Adrenal gland (tissue), 12 donors: ENCODE data around the gene LCK. TPM values are rescaled to one million over a fixed set of nuclear protein-coding genes. Genes with fewer than 3 reads are reported as not detected.

Source experiments
- DNase-seq, 7 donors: peaks; one replicate each; pipeline ENCODE4 v3.0.0-alpha.2; 2019 to 2020
- H3K27ac ChIP-seq, 5 donors: fragments of 200-600 bp; sonication (generic) in 4 of 5; 1 replicate in 3 of 5; 2 replicates in 2 of 5; pipeline versions ENCODE4 v1.5.1 to v1.8.0; 2016 to 2020; ENCODE audit warnings: mild to moderate bottlenecking in 1 of 5
- H3K27me3 ChIP-seq: fragments of 200-600 bp; 2 replicates; pipeline ENCODE4 v1.8.0; 2021
- H3K36me3 ChIP-seq, 2 donors: fragments of 200-600 bp; replicated peaks in 1 of 2; 1 replicate in 1 of 2; 2 replicates in 1 of 2; pipeline versions ENCODE4 v1.5.1 to v1.8.0; 2018 to 2022
- H3K4me1 ChIP-seq, 2 donors: fragments of 200-600 bp; replicated peaks in 1 of 2; 1 replicate in 1 of 2; 2 replicates in 1 of 2; pipeline versions ENCODE4 v1.5.1 to v1.8.0; 2018 to 2021
- H3K4me3 ChIP-seq, 4 donors: fragments of 200-600 bp; sonication (generic) in 3 of 4; one replicate each; pipeline ENCODE4 v1.5.1; 2016 to 2018
- H3K9me3 ChIP-seq, 3 donors: fragments of 200-600 bp; sonication (generic) in 1 of 3; replicated peaks in 1 of 3; 1 replicate in 2 of 3; 2 replicates in 1 of 3; pipeline versions ENCODE4 v1.5.1 to v1.8.0; 2016 to 2021
- POLR2A ChIP-seq, 2 donors: fragments of 450-650 bp; IDR thresholded peaks; one replicate each; pipeline ENCODE4 v1.6.1; 2017; ENCODE audit warnings: antibody characterized with exemption in 2 of 2, mild to moderate bottlenecking in 2 of 2, moderate library complexity in 1 of 2
- WGBS, 4 donors: extraction: QIAGEN DNeasy Blood & Tissue Kit in 2 of 4; methylation state at CpG; one replicate each; pipeline versions ENCODE4 v1.1.5 to v1.1.7; 2013 to 2017; 5-methylcytosine and 5-hydroxymethylcytosine counted together
- intact Hi-C, 2 donors: fragments of 100-400 bp; cut with DNase I; formaldehyde crosslinking; loops; one replicate each; pipeline versions ENCODE4 v1.14.1 to v1.15.0; 2022 to 2023
- polyA plus RNA-seq, 3 donors: library from polyadenylated mRNA; stranded (reverse); fragments of 200-250 nt in 2 of 3; fragments of 350-450 nt in 1 of 3; fragmentation: Illumina TruSeq in 1 of 3; extraction: RNeasy Lipid Tissue Mini Kit (QIAGEN cat#74804) in 1 of 3; gene quantifications; one replicate each; pipeline ENCODE4 v1.2.3, GENCODE V29; 2013 to 2014
- total RNA-seq, 9 donors: library from RNA; depleted of rRNA in 4 of 9; stranded (reverse); fragments of >200 nt in 4 of 9; fragments of 120-200 nt in 1 of 9; fragmentation: NEBNext Ultra II Directional in 1 of 9; extraction: Animal tissue kit (Norgen Biotek cat#: 25700) in 1 of 9; gene quantifications; one replicate each; pipeline versions ENCODE4 v1.1.0 to v1.2.4, GENCODE V29; 2013 to 2023
- TF ChIP-seq, protein P1 (sequence below), 6 experiments: fragments of 450-650 bp in 4 of 6; fragments of 200-600 bp in 2 of 6; sonication (generic) in 1 of 6; IDR thresholded peaks; 1 replicate in 5 of 6; 2 replicates in 1 of 6; pipeline versions ENCODE4 v1.5.1 to v1.8.0; 2016 to 2021; ENCODE audit warnings: antibody characterized with exemption in 6 of 6, mild to moderate bottlenecking in 2 of 6, moderate library complexity in 1 of 6
- donor health status: healthy with polysubstance abuse.
- donor health status: Bipolar disorder and iron deficiency.
- donor health status: DM: yes; HTN: yes; CAD: no.
- donor health status: DM: no; HTN: no; CAD: no.
- donor health status: DM: no; HTN: no; CAD: no.
- donor health status: DM: yes; HTN: yes; CAD: no.

LCK gene
- total and polyA plus RNA-seq, 12 donors = 0.30 to 2.9 (median 1.8) TPM

DNA sequence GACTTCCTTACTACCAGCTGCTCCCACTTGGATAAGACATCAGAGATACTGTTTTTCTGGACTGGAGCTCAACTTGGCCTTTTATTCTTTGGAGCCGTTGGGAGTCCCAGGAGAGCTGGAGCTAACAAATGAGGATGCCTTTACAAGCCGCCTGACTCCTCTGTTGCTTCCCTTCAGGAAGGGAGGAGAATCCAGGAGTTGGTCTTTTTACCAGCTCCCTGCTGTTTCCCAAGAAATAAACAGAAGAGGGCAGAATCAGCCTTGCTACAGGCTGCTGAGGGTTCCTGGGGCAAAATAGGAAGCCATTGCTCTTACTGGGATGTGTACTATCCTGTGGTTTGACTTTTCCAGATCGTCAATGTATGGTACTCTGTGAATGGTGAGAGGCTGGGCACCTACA, 27.4 kb upstream of the LCK start:
- Histone ChIP-seq H3K27ac (peak overlapping the region in 3 of 5 donors; percentile 57 to 90 (median 87)), H3K27me3 (no peaks in the 10 kb centered on the region), H3K9me3 (no peaks in the 10 kb centered on the region), H3K36me3 (peaks cover 0 to 62% of the 10 kb centered on the region in 2 donors), H3K4me3 (no peak overlapping the region), H3K4me1 (peaks cover 21 to 31% of the 10 kb centered on the region in 2 donors)
- intact Hi-C loops = no loop called here
- DNase-seq = no peak
- TF ChIP-seq, protein P1, sequence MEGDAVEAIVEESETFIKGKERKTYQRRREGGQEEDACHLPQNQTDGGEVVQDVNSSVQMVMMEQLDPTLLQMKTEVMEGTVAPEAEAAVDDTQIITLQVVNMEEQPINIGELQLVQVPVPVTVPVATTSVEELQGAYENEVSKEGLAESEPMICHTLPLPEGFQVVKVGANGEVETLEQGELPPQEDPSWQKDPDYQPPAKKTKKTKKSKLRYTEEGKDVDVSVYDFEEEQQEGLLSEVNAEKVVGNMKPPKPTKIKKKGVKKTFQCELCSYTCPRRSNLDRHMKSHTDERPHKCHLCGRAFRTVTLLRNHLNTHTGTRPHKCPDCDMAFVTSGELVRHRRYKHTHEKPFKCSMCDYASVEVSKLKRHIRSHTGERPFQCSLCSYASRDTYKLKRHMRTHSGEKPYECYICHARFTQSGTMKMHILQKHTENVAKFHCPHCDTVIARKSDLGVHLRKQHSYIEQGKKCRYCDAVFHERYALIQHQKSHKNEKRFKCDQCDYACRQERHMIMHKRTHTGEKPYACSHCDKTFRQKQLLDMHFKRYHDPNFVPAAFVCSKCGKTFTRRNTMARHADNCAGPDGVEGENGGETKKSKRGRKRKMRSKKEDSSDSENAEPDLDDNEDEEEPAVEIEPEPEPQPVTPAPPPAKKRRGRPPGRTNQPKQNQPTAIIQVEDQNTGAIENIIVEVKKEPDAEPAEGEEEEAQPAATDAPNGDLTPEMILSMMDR (IDR thresholded peaks at IDR 0.05) = no peak
- no peak for TF ChIP-seq POLR2A (IDR thresholded peaks at IDR 0.05)
- WGBS, 4 donors = 48 to 76% (median 70%) methylated on average over 3 of the region's 3 CpGs

DNA sequence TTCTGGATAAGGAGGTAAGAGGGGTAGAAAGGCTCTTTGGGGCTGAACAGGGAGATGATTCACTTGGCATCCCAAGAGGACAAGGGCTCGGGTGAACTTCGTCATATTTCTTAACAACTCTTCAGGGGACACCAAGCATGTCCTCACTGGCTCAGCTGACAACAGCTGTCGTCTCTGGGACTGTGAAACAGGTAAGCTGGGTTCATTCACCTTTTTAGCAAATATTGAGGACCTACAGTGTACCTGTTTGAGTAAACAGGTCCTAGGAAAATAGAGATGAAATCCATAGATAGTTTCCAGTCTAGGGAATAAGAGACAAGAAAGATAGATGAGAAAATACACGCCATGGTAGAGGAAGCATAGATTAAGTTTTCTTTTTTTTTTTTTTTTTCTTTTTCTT, 26.8 kb upstream of the LCK start:
- Histone ChIP-seq H3K27me3 (no peaks in the 10 kb centered on the region), H3K36me3 (peaks cover 0 to 66% of the 10 kb centered on the region in 2 donors), H3K4me3 (no peak overlapping the region), H3K9me3 (no peaks in the 10 kb centered on the region), H3K4me1 (peaks cover 21 to 31% of the 10 kb centered on the region in 2 donors), H3K27ac (no peak overlapping the region)
- TF ChIP-seq POLR2A (IDR thresholded peaks at IDR 0.05) = no peak
- TF ChIP-seq, protein P1 (IDR thresholded peaks at IDR 0.05) = no peak
- no peak for DNase-seq
- WGBS, 4 donors = 67 to 91% (median 77%) methylated on average over 4 of the region's 4 CpGs
- intact Hi-C loops = no loop called here

DNA sequence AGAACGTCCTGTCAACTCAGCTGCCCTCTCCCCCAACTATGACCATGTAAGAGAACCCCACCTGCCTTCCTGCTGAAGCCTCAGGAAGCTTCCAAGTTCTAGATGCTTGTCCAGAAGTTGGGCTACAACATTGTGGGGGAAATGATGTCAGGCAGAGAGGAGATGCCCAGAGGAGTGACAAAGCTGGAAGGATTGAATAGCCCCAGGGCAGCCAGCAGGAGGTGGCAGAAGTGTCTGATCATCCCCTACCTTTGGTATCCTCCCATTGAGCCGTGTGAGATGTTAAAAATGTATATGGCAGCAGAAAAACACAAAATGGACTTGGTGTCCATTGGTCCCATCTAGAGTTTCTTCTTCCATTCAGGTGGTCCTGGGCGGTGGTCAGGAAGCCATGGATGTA, 22.3 kb upstream of the LCK start:
- H3K27me3 ChIP-seq = no peaks in the 10 kb centered on the region
- TF ChIP-seq, protein P1 (IDR thresholded peaks at IDR 0.05) = no peak
- no peak for TF ChIP-seq POLR2A (IDR thresholded peaks at IDR 0.05)
- H3K36me3 ChIP-seq = peaks cover 0 to 87% of the 10 kb centered on the region in 2 donors
- intact Hi-C loops = no loop called here
- H3K9me3 ChIP-seq = no peaks in the 10 kb centered on the region
- H3K4me3 ChIP-seq = no peak overlapping the region
- H3K27ac ChIP-seq = peak overlapping the region in 1 of 5 donors; percentile 10
- peaks cover 3 to 9% of the 10 kb centered on the region in 2 donors for H3K4me1 ChIP-seq
- DNase-seq = no peak
- 68 to 73% (median 70%) methylated on average over 3 of the region's 3 CpGs for WGBS, 4 donors

DNA sequence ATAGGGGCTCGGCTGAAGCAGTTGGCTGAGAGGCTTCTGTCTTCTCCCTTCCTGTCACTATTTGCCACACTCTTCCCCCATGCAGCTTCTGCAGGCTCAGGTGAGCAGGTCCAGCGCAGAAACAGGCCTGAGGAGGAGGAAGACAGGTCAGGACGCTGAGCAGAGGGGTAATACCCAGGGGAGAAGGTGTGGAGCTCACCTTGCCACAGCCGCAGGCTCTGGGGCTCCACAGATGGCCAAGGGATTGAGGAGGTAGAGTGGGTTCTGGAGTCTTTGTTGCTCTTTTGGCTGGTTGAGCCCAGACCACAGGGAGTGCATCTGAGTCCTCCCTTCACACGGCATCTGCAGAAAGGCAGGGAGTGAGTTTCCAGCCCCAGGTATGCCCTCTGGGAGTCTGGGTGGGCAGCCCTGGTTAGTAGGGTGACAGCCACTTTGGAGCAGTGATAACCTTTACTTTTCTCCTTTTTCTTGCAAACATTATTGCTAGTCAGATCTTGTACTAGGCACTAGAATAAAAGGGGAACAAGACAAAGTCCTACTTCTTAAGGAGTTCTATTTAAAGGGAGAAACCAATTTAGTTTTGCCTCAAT, 19.1 kb upstream of the LCK start:
- H3K9me3 ChIP-seq = no peaks in the 10 kb centered on the region
- H3K27ac ChIP-seq = no peak overlapping the region
- peaks cover 19 to 26% of the 10 kb centered on the region in 2 donors for H3K4me1 ChIP-seq
- H3K36me3 ChIP-seq = peaks cover 0 to 62% of the 10 kb centered on the region in 2 donors
- intact Hi-C loops = no loop called here
- H3K4me3 ChIP-seq = no peak overlapping the region
- TF ChIP-seq POLR2A (IDR thresholded peaks at IDR 0.05) = no peak
- TF ChIP-seq, protein P1 (IDR thresholded peaks at IDR 0.05) = no peak
- no peak for DNase-seq
- H3K27me3 ChIP-seq = no peaks in the 10 kb centered on the region
- 86 to 92% (median 90%) methylated on average over 5 of the region's 5 CpGs for WGBS, 4 donors
